Mammary epithelial cell (primary cell): ENCODE measurements around the gene GABRB2.

ENCODE experiments used
- CTCF ChIP-seq, 2 donors: IDR thresholded peaks in 1 of 2; conservative IDR thresholded peaks in 1 of 2; 2 replicates each; pipeline ENCODE4 v1.5.1; 2011 to 2012; ENCODE audit warnings: inconsistent platforms in 2 of 2, low read length in 2 of 2, mild to moderate bottlenecking in 2 of 2, control low read depth in 1 of 2, low read depth in 1 of 2; ENCODE audit not compliant: insufficient read depth in 1 of 2; ENCODE audit errors: extremely low read depth in 1 of 2
- EZH2 ChIP-seq: IDR thresholded peaks from 2 replicates; pipeline ENCODE4 v1.6.1; 2012; ENCODE audit warnings: low read length, inconsistent platforms, borderline replicate concordance

GRCh38 chr5:161301586-161301985 lies 244.9 kb downstream of the GABRB2 start:
- TF ChIP-seq CTCF (conservative IDR thresholded peaks at IDR 0.05 in 1 of 2, IDR thresholded peaks at IDR 0.05 in 1 of 2; ENCODE audit: extremely low read depth in 1 of 2, insufficient read depth in 1 of 2, low read depth in 1 of 2, low read length in 2 of 2) (no peak), EZH2 (no peak)
